ENCODE results near the gene IGF2R.

DNA sequence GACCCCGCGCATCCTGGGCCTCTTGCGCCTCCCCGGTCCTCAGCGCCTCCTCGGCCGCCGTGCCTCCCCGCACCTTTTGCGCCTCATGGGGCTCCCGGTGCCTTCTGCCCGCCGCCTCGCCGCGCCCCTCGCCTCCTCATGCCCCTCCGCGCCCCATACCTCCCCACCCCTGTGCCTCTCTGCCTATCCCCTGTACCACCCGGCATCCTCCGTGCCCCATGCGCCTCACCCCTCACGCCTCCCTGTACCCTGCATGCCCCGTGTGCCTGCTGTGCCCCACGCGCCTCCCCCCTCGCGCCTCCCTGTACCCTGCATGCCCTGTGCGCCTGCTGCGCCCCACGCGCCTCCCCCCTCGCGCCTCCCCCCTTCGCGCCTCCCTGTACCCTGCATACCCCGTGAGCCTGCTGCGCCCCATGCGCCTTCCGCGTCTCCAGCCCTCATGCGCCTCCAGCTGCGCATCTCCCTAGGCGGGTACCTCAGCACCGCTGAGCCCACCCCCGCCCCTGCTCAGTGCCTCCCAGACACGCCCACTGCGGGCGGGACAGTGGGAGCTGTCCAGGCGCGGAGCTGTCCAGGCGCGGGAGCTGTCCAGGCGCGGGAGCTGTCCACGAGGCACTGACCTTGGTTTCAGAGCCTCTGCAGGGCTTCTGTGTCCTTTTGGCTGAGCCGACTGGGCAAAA, 37.1 kb downstream of the IGF2R start:
- no peak for TF ChIP-seq POLR2A (IDR thresholded peaks at IDR 0.05; ENCODE audit: extremely low read depth, insufficient read length)
- TF ChIP-seq, protein P1, sequence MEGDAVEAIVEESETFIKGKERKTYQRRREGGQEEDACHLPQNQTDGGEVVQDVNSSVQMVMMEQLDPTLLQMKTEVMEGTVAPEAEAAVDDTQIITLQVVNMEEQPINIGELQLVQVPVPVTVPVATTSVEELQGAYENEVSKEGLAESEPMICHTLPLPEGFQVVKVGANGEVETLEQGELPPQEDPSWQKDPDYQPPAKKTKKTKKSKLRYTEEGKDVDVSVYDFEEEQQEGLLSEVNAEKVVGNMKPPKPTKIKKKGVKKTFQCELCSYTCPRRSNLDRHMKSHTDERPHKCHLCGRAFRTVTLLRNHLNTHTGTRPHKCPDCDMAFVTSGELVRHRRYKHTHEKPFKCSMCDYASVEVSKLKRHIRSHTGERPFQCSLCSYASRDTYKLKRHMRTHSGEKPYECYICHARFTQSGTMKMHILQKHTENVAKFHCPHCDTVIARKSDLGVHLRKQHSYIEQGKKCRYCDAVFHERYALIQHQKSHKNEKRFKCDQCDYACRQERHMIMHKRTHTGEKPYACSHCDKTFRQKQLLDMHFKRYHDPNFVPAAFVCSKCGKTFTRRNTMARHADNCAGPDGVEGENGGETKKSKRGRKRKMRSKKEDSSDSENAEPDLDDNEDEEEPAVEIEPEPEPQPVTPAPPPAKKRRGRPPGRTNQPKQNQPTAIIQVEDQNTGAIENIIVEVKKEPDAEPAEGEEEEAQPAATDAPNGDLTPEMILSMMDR (IDR thresholded peaks at IDR 0.05; ENCODE audit: low read depth, low read length) = no peak
- TF ChIP-seq, protein P2, sequence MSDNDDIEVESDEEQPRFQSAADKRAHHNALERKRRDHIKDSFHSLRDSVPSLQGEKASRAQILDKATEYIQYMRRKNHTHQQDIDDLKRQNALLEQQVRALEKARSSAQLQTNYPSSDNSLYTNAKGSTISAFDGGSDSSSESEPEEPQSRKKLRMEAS (IDR thresholded peaks at IDR 0.05; ENCODE audit: low read depth, low read length) = no peak
- no peak for TF ChIP-seq MYC (IDR thresholded peaks at IDR 0.05; ENCODE audit: low read depth, low read length)
